Daoy (cell line): ENCODE measurements around the gene EXOC6B. TPM values are rescaled to one million over a fixed set of nuclear protein-coding genes. Genes with fewer than 3 reads are reported as not detected.
A peak's percentile ranks its signal among the peaks of the same experiment; 100 is the strongest.

Experiments
- DNase-seq: peaks from one replicate; pipeline ENCODE4 v3.0.0-alpha.2; 2015; ENCODE audit warnings: low read depth
- total RNA-seq: library from RNA; depleted of rRNA; stranded (reverse); fragments of >200 nt; shearing (Covaris generic); gene quantifications from 2 replicates; pipeline ENCODE4 v1.2.3, GENCODE V29; 2014

The EXOC6B gene
- total RNA-seq, 1 experiment from 2014 or later: 7.6 TPM

DNA sequence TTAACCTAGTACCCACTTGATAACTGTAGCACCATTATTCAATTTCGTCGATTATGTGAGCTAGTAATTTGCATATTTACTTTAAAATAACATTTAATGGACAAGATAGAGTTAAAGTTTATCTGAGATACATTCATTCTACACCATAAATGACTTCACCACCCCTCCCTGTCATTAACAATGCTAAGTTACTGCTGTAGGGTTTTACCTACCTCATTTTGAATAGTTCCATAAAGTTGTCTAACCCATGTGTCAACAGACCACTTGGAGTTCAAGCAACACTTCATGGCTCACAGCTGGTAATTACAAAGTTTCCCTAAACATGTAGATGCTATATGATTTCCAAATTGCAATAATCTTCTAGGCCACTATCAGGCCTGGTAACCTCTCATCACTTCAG lies 550.7 kb downstream of the EXOC6B start:
- no peak for DNase-seq

DNA sequence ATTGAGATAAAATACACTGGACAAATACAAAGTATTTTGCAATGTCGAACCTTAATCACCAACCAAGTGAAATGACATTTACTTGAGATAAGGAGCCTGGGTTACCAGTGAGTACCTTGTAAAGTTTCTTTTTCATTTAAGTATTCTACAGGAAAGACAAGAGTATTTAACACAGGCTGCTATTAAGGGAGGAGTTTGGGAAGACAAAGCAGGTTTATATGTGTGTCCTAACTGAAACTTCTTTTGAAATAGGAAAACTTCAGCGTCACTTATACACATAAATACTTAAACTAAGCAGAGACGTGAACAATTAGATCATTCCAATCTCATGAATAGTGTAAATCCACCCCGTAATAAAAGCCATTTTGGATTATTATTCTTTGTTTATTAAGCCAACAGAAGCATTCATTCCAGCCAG lies 551.4 kb downstream of the EXOC6B start:
- DNase-seq: no peak

DNA sequence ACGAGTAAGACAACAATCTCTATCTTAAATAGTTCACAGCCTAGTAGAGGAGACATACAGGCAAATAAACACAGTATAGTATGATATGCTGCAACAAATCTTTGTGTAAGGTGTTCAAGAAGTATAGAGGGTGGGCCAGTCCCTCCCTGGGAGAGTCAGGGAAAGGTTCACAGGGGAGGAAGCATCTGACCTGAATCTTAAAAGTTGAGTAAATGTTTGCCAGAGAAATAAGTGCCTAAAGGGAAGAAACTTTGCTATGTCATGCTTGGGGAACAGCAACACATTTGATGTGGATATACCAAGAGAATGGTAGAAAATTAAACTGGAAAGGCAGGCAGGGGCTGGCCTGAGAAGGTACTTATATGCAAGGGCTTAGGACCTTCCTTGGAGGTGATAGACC lies 552.4 kb downstream of the EXOC6B start:
- DNase-seq: no peak

DNA sequence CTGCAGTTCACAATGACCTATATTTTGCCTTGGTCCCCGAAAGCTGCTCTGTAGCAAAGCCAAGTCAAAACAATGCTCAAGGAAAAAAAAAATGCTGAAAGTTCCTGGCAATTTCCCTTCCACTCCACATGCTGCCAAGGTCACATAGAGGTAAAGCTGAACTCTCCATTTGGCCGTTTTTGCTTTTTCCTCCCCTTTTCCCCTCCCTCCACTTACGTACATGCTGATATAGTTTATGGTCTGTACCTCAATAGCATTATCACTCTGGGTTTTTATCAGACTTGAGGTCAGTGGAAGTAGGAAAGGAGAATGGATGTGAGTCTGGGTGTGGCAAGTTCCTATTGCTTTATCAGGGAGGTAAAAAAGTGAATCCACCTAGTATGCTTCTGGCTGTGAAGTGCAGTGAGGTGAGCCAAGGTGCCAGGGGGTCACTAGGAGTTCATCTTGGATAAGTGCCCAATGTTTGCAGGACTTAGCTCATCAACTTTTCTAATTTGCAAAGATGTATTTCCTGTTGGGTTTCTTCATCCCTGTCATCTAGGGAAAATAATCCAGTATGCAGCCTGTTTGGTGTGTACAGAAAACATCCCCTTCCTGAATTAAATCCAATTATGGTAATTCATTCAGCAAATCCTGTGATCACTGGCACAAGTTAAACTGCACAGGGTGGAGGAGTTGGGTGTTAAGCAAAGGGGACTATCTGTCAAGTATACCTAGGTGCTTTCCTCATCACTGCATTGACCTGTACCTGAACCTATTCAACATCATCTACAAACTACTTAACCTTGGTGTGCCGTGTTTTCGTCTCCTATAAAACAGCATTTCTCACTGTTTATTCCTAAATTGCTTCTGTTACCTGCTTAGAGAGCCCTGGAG lies 553.8 kb downstream of the EXOC6B start:
- DNase-seq: no peak

DNA sequence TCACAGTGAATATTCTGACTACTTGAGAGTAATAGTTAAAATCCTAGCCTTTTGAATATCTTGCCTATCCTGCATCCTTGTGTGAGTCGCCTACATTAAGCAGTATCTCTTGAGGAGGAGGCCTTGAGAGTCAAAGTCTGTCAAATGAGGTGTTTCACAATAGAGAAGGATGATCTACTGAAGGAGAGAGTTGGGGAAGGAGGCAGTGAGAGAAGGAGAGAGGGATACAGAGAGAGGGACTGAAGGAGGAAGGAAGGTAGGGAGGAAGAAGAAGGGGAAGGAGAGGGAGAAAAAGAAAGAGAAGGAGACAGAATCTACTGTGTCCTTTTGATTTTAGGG lies 554.6 kb downstream of the EXOC6B start:
- no peak for DNase-seq

DNA sequence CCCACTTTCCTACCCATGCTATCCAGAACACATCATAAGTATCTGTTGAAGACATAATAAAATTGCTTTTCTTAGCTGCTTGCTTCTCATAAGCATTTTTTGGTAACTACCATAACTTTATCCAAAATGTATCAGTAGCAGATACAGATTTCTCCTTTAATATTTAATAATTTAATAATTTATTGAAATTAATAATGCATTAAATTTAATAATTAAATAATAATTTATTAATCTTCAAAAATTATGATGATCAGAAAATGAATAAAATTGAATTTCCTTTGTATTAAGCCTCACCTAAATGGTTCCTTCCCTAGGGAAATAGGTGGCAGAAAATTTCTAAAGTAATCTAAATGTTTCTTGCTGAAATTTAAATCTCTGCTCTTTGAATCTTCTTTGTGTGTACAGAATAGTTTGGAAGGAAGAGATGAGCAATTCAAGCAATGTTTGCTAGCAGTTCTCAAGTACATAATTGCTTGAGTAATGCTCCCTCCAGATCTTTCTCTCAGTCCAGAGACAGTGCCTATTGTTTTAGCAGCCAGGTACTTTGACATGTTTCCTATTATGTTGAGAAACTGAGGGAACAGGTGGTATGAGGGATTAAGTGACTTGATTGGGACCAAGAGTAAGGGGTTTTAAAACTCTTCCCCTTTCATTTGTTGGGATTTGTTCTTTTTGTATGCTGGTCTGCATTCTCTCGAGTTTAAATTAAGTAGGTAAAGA lies 555.1 kb downstream of the EXOC6B start:
- DNase-seq: no peak

DNA sequence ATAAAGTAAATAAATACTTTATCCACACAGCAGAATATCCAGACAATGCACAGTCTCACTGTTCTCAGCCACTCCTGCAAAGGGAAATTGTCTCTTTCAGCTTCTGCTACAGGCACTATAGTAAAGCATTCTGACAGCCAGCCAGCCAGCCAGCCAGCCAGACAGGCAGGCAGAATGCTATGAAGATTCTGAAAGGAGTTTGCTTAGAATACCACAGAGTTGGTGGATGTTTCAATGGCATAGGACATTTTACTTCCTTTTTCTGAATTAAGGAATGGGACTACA lies 562.1 kb downstream of the EXOC6B start:
- DNase-seq: no peak

DNA sequence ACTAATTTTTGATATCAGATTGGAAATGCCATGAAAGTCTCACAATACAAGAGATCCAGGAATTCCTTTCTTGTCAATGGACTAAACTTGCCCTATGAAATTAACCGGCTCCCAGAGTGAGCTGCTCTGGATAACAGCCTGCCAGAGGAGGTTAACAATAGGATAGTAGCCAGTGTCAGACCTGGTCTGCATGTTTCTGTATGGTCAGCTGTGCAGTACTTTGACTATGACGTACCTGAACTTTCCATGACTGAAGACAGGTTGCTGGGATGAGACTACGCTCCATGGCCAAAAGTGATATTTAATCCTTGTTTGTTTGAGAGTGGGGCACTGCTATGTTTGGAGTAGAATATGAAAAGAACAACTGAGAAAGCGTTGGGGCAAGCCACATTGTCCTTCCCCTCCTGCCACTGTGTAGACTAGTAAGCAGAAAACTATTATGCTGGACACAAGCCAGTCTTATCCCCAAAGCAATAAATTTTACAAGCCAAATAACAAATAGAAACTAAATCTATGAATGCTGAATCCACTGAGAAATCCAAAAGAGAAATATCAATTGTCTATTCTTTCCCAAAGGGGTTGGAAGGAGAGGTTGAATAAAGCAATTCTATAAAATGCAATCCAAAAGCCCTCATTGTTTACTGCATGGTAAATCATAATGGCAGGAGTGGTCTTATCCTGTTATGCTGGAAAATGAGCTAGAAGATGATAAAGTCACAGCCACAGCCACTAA lies 562.6 kb downstream of the EXOC6B start:
- no peak for DNase-seq

DNA sequence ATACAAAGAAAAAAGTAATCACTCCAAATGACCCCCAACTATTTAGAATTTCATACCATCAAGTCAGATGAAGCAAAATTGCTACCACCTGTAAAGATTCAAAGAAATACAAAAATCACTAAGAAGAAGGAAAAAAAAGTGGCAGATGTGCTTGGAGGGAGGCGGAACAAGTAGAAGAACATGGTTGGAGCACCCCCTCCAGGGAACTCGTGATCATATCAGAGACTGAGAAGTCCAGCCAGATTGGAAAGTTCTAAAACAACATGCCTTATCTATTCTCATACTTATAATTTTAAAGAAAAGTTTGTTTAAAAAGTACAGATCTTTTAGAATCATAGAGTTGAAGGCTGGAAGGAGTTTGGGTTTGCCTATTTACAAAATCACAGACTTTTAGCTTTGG lies 564.8 kb downstream of the EXOC6B start:
- no peak for DNase-seq

DNA sequence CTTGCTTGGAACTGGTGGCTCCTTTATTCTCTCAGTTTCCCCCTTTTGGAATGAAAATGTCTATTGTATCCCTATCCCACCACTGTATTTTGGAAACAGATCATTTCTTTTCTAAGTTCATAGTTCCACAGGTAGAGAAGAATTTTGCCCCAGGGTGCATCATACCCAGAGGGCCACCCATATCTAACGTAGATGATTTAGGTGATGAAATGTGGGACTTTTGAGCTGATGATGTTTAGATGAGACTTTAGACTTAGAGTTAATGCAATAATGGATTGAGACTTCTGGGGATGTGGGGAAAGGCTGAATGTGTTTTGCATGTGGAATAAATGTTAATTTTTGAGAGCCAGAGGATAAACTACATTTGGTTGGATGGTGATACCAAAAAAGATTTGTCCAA lies 570.3 kb downstream of the EXOC6B start:
- DNase-seq: no peak

DNA sequence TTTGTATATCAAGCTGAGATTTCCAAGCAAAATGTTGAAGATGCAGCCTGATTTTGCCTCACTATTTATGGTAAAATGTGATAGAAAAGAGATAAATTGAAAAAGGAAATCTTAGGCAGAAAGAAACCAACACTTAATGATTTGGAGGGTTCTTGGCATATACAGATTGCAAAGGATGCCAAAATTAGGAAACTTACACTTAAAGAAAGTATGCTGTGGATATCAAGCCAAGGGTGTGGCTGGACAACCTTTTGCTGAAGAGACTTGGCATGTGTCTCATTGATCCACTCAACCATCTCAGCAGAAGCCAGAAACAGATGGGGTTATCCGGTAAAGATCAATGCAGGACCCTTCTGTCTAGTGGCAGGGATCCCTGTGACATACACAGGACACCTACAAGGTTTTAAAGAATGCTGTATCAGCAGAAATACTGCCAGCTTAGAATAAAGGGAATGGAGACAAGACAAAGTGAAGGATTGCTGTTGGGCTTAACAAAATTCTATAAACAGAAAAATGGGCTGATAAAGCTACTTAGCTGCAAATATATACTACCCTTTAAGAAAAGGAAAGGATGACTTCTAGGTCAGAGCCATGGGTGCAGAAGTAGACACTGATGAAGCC lies 570.9 kb downstream of the EXOC6B start:
- no peak for DNase-seq

DNA sequence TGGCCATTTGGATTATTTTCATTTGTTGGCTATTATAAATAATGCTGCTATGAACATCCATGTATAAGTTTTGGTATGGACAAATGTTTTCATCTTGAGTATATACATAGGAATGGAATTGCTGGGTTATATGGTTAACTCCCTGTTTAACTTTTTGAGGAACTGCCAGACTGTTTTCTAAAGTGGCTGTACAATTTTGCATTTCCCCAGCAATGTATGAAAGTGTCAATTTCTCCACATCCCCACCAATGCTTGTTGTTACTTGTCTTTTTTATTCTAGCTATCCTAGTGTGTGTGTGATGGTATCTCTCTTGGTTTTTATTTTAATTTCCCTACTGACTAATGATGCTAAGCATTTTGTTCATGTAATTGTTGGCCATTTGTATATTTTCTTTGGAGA lies 587.5 kb downstream of the EXOC6B start:
- no peak for DNase-seq

DNA sequence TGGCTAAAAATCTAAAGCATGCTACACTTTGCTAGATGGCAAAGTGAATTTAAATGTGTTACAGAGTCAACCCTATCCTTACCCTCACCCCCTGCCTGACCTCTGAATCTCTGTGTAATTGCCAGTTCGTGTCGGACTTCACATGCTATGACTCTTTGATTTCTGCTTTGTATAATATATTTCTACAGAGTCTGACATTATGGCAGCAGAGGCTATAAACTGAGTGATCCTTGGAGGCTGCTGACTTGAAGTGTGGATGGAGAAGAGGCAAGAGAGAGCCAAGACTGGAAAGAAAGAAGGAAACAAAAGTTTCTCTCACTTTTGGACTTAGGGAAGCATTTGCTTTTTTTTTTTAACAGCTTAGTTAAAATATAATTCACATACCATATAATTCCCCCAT lies 588.3 kb downstream of the EXOC6B start:
- no peak for DNase-seq

DNA sequence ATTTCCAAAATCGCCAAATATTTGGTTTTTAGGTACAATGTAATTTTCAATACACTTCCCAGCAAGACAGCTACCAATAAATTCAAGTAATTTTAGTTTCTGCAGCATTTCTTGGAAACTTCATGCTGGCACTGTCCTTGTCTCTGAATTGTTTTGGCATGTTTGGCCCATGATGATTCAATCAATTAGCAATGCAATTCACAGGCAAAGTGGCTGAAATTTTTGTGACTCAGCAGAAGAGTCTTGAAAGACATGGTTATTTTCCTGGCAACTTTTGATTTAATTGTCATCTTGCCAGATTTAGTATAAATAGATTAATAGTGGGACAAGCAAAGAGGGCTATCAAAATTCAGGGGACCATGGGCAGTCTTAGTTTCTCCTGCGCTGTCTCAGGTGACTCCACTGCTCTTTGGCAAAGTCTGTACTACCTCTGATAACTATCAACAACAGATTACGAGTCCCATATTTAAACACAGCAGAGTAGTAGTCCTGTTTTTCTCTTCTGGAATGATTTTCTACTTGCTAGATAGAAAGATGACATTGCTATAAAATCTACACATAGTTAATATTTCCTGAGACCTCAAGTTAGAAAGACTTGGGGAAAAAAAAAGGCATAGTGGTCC lies 589.3 kb downstream of the EXOC6B start:
- peak; percentile 51 for DNase-seq

DNA sequence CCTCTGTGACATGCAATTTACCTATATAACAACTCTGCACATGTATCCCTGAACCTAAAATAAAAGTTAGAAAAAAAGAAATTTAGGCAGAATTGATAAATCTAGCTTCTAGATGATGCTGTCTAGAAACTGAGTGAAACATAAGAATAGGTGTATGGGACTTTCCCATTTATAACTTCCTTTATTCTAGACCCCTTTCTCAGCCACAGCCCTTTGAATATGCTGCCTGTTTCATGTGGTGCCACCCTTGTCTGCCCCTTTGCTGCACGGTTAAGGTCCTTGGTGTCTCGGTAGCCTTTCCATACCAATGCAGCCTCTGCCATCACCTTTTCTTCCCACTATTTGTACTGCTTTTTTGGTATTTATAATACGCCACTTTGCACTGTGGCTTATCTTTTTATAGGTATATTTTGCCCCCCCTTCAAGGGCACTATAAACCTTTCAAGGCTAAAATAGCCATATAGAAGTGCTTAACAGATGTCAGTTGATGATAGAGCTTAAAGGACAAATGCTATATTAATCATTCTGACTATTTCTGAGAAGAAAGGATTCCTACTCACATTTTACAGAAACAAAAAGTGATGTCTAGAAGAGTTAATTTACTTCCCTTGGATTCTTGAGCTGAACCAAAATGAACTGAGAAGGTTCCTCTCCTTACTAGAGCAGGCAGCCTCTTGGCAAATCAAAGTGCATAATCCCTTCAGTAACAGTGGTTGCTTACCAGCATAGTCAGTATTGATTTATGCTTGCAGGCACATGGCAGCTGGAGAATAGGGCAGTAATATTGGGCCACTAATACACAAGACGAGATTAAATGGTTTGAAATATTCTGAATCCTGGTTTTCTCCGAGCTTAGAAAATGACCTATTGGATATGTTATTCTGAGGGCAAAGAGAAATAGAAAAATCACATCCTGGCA lies 590.1 kb downstream of the EXOC6B start:
- DNase-seq: no peak

DNA sequence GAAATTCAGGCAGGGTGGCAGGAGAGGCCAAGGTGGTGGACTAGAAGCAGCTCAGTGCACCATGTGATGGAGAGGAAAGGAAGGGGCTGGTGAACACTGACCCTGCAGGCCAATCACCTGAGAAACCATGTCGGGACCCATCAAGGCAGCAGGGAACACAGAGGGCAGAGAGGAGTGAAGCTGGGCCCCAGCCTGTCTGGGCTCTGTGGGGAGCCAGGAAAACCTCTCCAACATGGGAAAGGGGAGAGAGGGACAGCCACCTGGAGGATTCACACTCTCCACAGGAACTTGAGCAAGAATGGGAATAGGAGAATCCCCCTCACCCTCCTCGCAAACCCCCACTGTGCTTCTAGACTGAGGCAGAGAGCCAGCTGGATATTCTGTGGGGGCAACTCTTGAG lies 592.6 kb downstream of the EXOC6B start:
- no peak for DNase-seq

DNA sequence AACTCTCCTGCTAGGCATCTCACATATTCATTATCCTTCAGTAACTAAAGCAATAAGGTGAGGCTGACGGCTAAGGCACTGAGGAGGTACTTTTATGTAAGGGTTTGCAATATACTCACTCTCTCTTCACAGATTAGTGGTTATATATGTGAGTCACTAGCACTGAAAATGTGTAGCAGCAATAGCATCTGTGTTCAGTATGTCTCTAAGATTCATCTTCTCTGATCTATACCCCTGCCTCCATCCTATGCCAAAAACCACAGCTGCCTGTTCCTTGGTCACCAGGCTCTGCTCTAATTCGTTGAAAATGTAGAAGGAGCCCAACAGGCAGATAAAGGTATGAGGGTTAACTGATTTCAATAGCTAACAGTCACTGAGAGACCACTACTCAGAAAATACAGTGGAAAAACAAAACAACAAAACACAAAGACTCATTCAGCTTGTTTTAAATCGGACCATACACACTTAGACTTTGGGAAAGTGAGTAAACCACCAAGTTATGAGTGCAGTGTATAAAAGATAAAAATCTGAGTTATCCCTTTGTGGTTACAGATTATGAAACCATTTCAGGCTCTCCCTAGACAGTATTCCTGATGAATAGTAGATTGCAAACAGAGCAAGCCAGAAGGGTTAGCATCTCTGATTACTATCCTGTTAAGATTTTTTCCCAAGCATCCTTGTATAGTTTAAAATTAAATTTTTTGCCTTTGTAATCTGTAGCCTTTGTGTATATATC lies 602.8 kb downstream of the EXOC6B start:
- peak; percentile 16 for DNase-seq

DNA sequence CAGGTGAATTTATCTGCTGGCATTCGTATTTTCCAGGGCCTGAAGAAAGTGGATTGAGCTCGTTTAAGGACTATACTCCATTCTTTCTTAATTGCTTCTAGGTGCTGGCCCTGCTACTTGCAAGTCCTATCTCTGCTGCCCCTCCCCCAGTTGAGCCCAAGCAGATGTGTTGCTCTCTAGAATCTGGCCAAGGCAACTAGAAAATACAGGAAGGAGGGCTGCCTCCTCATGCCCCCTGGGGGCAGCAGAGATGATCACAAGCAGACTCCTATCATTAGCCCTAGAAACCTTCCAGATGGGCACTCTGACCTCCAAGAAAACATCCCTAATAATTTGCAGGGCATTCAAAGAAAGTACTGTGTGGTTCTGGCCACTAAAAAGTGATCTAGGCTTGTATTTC lies 605.7 kb downstream of the EXOC6B start:
- DNase-seq: peak; percentile 44

DNA sequence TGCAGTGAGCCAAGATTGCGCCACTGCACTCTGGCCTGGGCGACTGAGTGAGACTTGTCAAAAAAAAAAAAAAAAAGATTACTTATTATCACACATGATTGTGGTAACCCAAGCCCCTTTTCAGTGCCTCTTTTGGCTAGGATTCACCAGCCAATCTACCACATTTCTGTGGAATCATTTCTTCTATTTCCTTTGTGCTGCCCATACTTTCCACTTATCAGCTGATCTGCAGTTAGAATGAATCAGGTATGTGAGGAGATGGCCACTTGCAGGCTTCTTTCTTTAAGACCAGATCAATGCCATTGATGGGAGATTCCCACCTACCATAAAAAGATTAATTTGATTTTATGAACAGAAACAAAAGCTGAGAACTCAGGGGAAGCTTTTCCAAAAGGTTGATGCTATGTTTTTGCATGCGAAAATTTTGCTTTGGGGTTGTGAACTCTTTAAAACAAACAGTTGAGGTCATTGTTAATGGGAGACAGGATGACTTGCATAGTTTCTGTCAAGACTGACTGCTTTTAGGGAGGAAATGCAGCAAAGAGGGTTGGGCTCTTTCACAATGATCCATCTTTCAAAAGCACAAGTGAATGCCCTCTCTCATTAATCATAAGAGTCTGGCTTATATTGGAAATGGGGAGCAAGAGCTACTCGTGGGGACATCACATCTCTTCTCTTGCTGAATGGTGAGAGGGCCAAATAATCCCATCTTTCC lies 611.2 kb downstream of the EXOC6B start:
- DNase-seq: peak; percentile 30

DNA sequence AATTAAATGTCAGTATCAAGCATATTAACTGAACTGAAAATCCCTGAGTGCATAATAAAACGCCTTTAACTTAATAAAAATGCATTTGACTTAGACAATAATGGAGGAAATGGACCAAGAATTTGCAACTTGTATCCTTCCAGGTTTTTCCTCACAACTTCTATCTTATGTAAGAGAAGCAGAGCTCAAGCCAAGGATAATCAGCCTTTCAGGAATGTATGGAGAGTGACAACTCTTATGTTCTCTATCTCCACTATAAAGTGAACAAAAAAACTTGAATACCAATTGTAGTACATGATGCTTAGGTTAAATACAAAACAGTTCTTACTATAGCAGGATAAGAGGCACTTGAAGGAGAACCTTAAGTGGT lies 613.4 kb downstream of the EXOC6B start:
- DNase-seq: no peak
